K562 treated with DMSO at 1 percent for 4 hours (cell line): ENCODE measurements around the gene NUP133. TPM values are rescaled to one million over a fixed set of nuclear protein-coding genes. Genes with fewer than 3 reads are reported as not detected.

Source experiments
- total RNA-seq: library from RNA; unstranded; fragments of 300-600 nt; gene quantifications from 2 replicates; pipeline ENCODE4 v1.2.3, GENCODE V29; 2022; ENCODE audit not compliant: insufficient read depth

Gene NUP133
- 29.4 and 37.2 TPM in 2 replicates for total RNA-seq

GRCh38 chr1:229507951-229508822, at the start of gene NUP133:
NUP133 (minus strand) TSS chr1:229508341; CDS start chr1:229508249, 92 bp downstream.

GRCh38 chr1:229434005-229434640, 74.0 kb downstream of the NUP133 start, which contains the start of gene ACTA1:
ACTA1 (minus strand) TSS chr1:229434094; CDS start chr1:229433115, 979 bp downstream.

Other genes starting within 250 kb of the NUP133 start
- gene RAB4A, start 237.2 kb downstream of the NUP133 start, total RNA-seq, result 28.5 and 53.0 TPM in 2 replicates
- 5.9 and 8.1 TPM in 2 replicates for gene CCSAP, start 165.3 kb downstream of the NUP133 start, total RNA-seq
- gene ACTA1, start 74.2 kb downstream of the NUP133 start, total RNA-seq, result 1.1 TPM in 1 of 2 replicates, not detected in the other
- 11.4 and 16.8 TPM in 2 replicates for gene ABCB10, start 50.4 kb upstream of the NUP133 start, total RNA-seq
- gene TAF5L, start 117.8 kb upstream of the NUP133 start, total RNA-seq, result 23.7 and 24.8 TPM in 2 replicates
- 2.5 and 2.7 TPM in 2 replicates for gene URB2, start 117.9 kb upstream of the NUP133 start, total RNA-seq